Heart left ventricle (tissue), 16 donors: Measurements from ENCODE around the gene RNU2-1. TPM values are rescaled to one million over a fixed set of nuclear protein-coding genes. Genes with fewer than 3 reads are reported as not detected.

Experiments used
- ATAC-seq, 4 donors: fragments of 200-7000 bp; cut with Tn5 transposase; one replicate each; pipeline ENCODE4 v1.9.1; 2020 to 2022; ENCODE audit warnings: moderate library complexity in 4 of 4, mild to moderate bottlenecking in 3 of 4, moderate number of reproducible peaks in 1 of 4
- DNase-seq, 5 donors: peaks; one replicate each; pipeline ENCODE4 v3.0.0-alpha.2; 2020
- H3K27ac ChIP-seq, 12 donors: fragments of 200-600 bp; sonication (generic) in 4 of 12; one replicate each; pipeline versions ENCODE4 v1.5.0 to v1.8.0; 2016 to 2022; ENCODE audit warnings: mild to moderate bottlenecking in 2 of 12
- H3K27me3 ChIP-seq, 9 donors: fragments of 200-600 bp; sonication (generic) in 2 of 9; one replicate each; pipeline versions ENCODE4 v1.5.1 to v1.8.0; 2016 to 2022; ENCODE audit warnings: mild to moderate bottlenecking in 3 of 9
- H3K36me3 ChIP-seq, 9 donors: fragments of 200-600 bp; sonication (generic) in 2 of 9; one replicate each; pipeline versions ENCODE4 v1.5.0 to v1.8.0; 2018 to 2022; ENCODE audit warnings: mild to moderate bottlenecking in 2 of 9
- H3K4me1 ChIP-seq, 12 donors: fragments of 200-600 bp; sonication (generic) in 4 of 12; one replicate each; pipeline versions ENCODE4 v1.5.0 to v1.8.0; 2016 to 2022; ENCODE audit warnings: mild to moderate bottlenecking in 3 of 12
- H3K4me3 ChIP-seq, 12 donors: fragments of 200-600 bp; sonication (generic) in 4 of 12; one replicate each; pipeline versions ENCODE4 v1.5.0 to v1.8.0; 2017 to 2022; ENCODE audit warnings: mild to moderate bottlenecking in 9 of 12, moderate library complexity in 4 of 12
- H3K9me3 ChIP-seq, 12 donors: fragments of 200-600 bp; sonication (generic) in 4 of 12; one replicate each; pipeline versions ENCODE4 v1.5.0 to v1.8.0; 2016 to 2022; ENCODE audit warnings: mild to moderate bottlenecking in 1 of 12
- CTCF ChIP-seq, 12 donors: fragments of 200-600 bp; sonication (generic) in 4 of 12; IDR thresholded peaks; one replicate each; pipeline versions ENCODE4 v1.5.0 to v1.8.0; 2018 to 2022; ENCODE audit warnings: antibody characterized with exemption in 12 of 12, mild to moderate bottlenecking in 5 of 12
- POLR2A ChIP-seq, 2 donors: fragments of 450-650 bp; IDR thresholded peaks; one replicate each; pipeline ENCODE4 v1.6.1; 2017; ENCODE audit warnings: antibody characterized with exemption in 2 of 2, mild to moderate bottlenecking in 2 of 2, moderate library complexity in 2 of 2
- WGBS, 4 donors: extraction: QIAGEN DNeasy Blood & Tissue Kit in 2 of 4; methylation state at CpG; one replicate each; pipeline versions ENCODE4 v1.1.5 to v1.1.7; 2013 to 2018; 5-methylcytosine and 5-hydroxymethylcytosine counted together
- intact Hi-C, 10 donors: fragments of 100-400 bp; cut with DNase I; formaldehyde crosslinking; loops; one replicate each; pipeline versions ENCODE4 v1.11.1 to v1.14.2; 2022
- polyA plus RNA-seq, 2 donors: library from polyadenylated mRNA; stranded (reverse); fragments of 200-250 nt; gene quantifications; one replicate each; pipeline ENCODE4 v1.2.3, GENCODE V29; 2013
- total RNA-seq, 9 donors: library from RNA; depleted of rRNA in 2 of 9; stranded (reverse); fragments of >200 nt in 2 of 9; fragmentation: NEBNext Ultra II Directional in 3 of 9; extraction: Animal tissue kit (Norgen Biotek cat#: 25700) in 3 of 9; gene quantifications; one replicate each; pipeline versions ENCODE4 v1.1.0 to v1.2.4, GENCODE V29; 2016 to 2023
- donor health status: ischemic (EF 13 %, LVEDD 7.1; RV severe dilation, severe dysfunction).
- donor health status: healthy with polysubstance abuse.
- donor health status: DM: no; HTN: yes; CAD: no.
- donor health status: DM: no; HTN: no; CAD: no.
- donor health status: ischemic (EF 25% LVEDD 6.9; RV normal size, moderate dysfunction).
- donor health status: ischemic (EF 25% LVEDD 5.7; RV mildly dilated, moderate dysfunction).
- donor health status: healthy.
- donor health status: DM: yes; HTN: yes; CAD: no.
- donor health status: ischemic (EF 35%, LVEDD 5.7; RV mildly dilated, moderate dysfunction).
- donor health status: nonischemic (EF 11% LVEDD 7.7; RV severe dilation, severe dysfunction).
- donor health status: DM: yes; HTN: yes; CAD: no.
- donor health status: PGD.
- donor health status: ischemic (EF 29% LVEDD 5.4; RV normal size, mild dysfunction).
- donor health status: nonischemic (EF 23%, LVEDD 6.1; RV moderate dilation, normal function).

RNU2-1 gene
- total and polyA plus RNA-seq, 11 donors, result 404 to 5,003 (median 3,408) TPM; not detected in 4

GRCh38 chr17:43183921-43184320 is 49.9 kb downstream of the RNU2-1 start:
- no peak overlapping the region for H3K27ac ChIP-seq
- WGBS, 4 donors, result 89 to 94% (median 90%) methylated on average over 3 of the region's 3 CpGs
- no peak for DNase-seq
- TF ChIP-seq CTCF (IDR thresholded peaks at IDR 0.05) (no peak), POLR2A (IDR thresholded peaks at IDR 0.05) (no peak)
- ATAC-seq, result no peak
- H3K36me3 ChIP-seq, result peaks cover under 1 to 100% (median 98%) of the 10 kb centered on the region in 9 donors
- H3K9me3 ChIP-seq, result no peaks in the 10 kb centered on the region
- H3K4me3 ChIP-seq, result no peak overlapping the region
- H3K27me3 ChIP-seq, result no peaks in the 10 kb centered on the region
- intact Hi-C loops, result no loop called here
- H3K4me1 ChIP-seq, result peaks cover 0 to 7% (median 0%) of the 10 kb centered on the region in 12 donors

Other genes starting within 250 kb of the RNU2-1 start
- 100 to 1,000 TPM; 477 to 796 (median 664) TPM for gene RPL27, start 235.6 kb downstream of the RNU2-1 start, total RNA-seq
- gene RPL27, start 235.6 kb downstream of the RNU2-1 start, polyA plus RNA-seq, result 1,000 to 10,000 TPM; 1,976 to 2,590 TPM
- 10 to 100 TPM in 8 of 9 donors, 1 to 10 TPM in 1; 8.4 to 66.7 (median 11.9) TPM for gene IFI35, start 227.2 kb downstream of the RNU2-1 start, total RNA-seq
- 10 to 100 TPM in 1 of 2 donors, 1 to 10 TPM in 1; 9.2 to 12.5 TPM for gene IFI35, start 227.2 kb downstream of the RNU2-1 start, polyA plus RNA-seq
- 100 to 1,000 TPM in 5 of 9 donors, 10 to 100 TPM in 4; 69.7 to 138 (median 108) TPM for gene VAT1, start 211.6 kb downstream of the RNU2-1 start, total RNA-seq
- 10 to 100 TPM; 64.5 to 91.2 TPM for gene VAT1, start 211.6 kb downstream of the RNU2-1 start, polyA plus RNA-seq
- gene RND2, start 208.7 kb downstream of the RNU2-1 start, total RNA-seq, result 1 to 10 TPM in 2 of 9 donors, under 1 TPM in 7; 0.29 to 1.6 (median 0.56) TPM
- gene RND2, start 208.7 kb downstream of the RNU2-1 start, polyA plus RNA-seq, result under 1 TPM; 0.10 to 0.95 TPM
- 10 to 100 TPM in 4 of 9 donors, 1 to 10 TPM in 5; 4.8 to 11.7 (median 8.4) TPM for gene BRCA1, start 108.6 kb downstream of the RNU2-1 start, total RNA-seq
- 1 to 10 TPM; 2.7 to 3.3 TPM for gene BRCA1, start 108.6 kb downstream of the RNU2-1 start, polyA plus RNA-seq
- 100 to 1,000 TPM in 5 of 9 donors, 10 to 100 TPM in 4; 82.6 to 146 (median 105) TPM for gene NBR1, start 62.8 kb downstream of the RNU2-1 start, total RNA-seq
- 10 to 100 TPM; 31.6 to 70.0 TPM for gene NBR1, start 62.8 kb downstream of the RNU2-1 start, polyA plus RNA-seq
- 10 to 100 TPM in 1 of 9 donors, 1 to 10 TPM in 8; 1.3 to 26.0 (median 2.0) TPM for gene TMEM106A, start 22.1 kb downstream of the RNU2-1 start, total RNA-seq
- 1 to 10 TPM; 1.9 to 2.0 TPM for gene TMEM106A, start 22.1 kb downstream of the RNU2-1 start, polyA plus RNA-seq
- not detected for gene CCDC200, start 5.4 kb downstream of the RNU2-1 start, total RNA-seq
- not detected for gene CCDC200, start 5.4 kb downstream of the RNU2-1 start, polyA plus RNA-seq
- 10 to 100 TPM in 1 of 9 donors, 1 to 10 TPM in 8; 2.2 to 16.2 (median 4.0) TPM for gene ARL4D, start 165.0 kb upstream of the RNU2-1 start, total RNA-seq
- gene ARL4D, start 165.0 kb upstream of the RNU2-1 start, polyA plus RNA-seq, result 1 to 10 TPM; 5.6 to 8.7 TPM
- gene DHX8, start 250.0 kb upstream of the RNU2-1 start, total RNA-seq, result 10 to 100 TPM; 22.7 to 41.0 (median 28.1) TPM
- 10 to 100 TPM; 13.4 to 30.7 TPM for gene DHX8, start 250.0 kb upstream of the RNU2-1 start, polyA plus RNA-seq